K562 (cell line): Measurements from ENCODE around the gene LLGL1. TPM values are rescaled to one million over a fixed set of nuclear protein-coding genes. Genes with fewer than 3 reads are reported as not detected.

Source experiments
- ATAC-seq: fragments of 200-7000 bp; cut with Tn5 transposase; 3 replicates; pipeline ENCODE4 v1.9.1; 2020; ENCODE audit warnings: moderate library complexity
- BruUV-seq: library from RNA; stranded (reverse); fragments of 400-500 nt; replicated peaks from 2 replicates; lab custom pipeline; 2021; lab: Mats Ljungman, UMichigan
- CTCF ChIA-PET: fragments of 300-600 bp; formaldehyde crosslinking; extraction: SDS; loops from one replicate; lab custom pipeline; 2021; ENCODE audit warnings: low intra/inter-chr PET ratio; lab: Yijun Ruan, JAX
- POLR2A ChIA-PET: fragments of 300-600, 350-650 bp; sonication (Branson Sonifier 250); formaldehyde crosslinking; extraction: SDS; loops from one replicate; lab custom pipeline; 2021; ENCODE audit warnings: antibody characterized with exemption, inconsistent platforms; lab: Yijun Ruan, JAX
- DNase-seq, 4 experiments: peaks; one replicate each; pipeline versions ENCODE4 v3.0.0 to v3.0.0-alpha.2; 2011 to 2018; ENCODE audit warnings: low spot score in 3 of 4, mixed read lengths in 3 of 4; ENCODE audit errors: extremely low read depth in 1 of 4
- FAIRE-seq: peaks from 2 replicates; lab custom pipeline; 2011; peaks lifted over from hg19 to GRCh38; lab: Jason Lieb, UNC
- H2AFZ ChIP-seq: 2 replicates; pipeline ENCODE4 v1.6.0; 2011; ENCODE audit warnings: low read depth, low read length, control low read depth, inconsistent platforms
- H3K27ac ChIP-seq: fragments of 200-600 bp; 3 replicates; pipeline ENCODE4 v1.8.0; 2011; ENCODE audit warnings: low read depth, mild to moderate bottlenecking, control low read depth, inconsistent platforms, low read length, moderate library complexity, mixed read lengths; ENCODE audit errors: extremely low read depth
- H3K27me3 ChIP-seq, 2 experiments: fragments of 300-600 bp in 1 of 2; 2 replicates in 1 of 2; 3 replicates in 1 of 2; pipeline versions ENCODE4 v1.6.0 to v1.8.0; 2011; ENCODE audit warnings: inconsistent platforms in 2 of 2, low read length in 2 of 2, mild to moderate bottlenecking in 1 of 2, mixed read lengths in 1 of 2, moderate library complexity in 1 of 2; ENCODE audit not compliant: control insufficient read depth in 2 of 2, insufficient read depth in 2 of 2
- H3K36me3 ChIP-seq: fragments of 300-600 bp; 3 replicates; pipeline ENCODE4 v1.8.0; 2011; ENCODE audit warnings: mild to moderate bottlenecking, low read length, inconsistent platforms; ENCODE audit not compliant: control insufficient read depth, insufficient read depth
- H3K4me1 ChIP-seq, 2 experiments: fragments of 200-600 bp in 1 of 2; replicated peaks in 1 of 2; 2 replicates in 1 of 2; 3 replicates in 1 of 2; pipeline versions ENCODE4 v1.5.1 to v1.8.0; 2011; ENCODE audit warnings: inconsistent platforms in 2 of 2, low read length in 2 of 2, mild to moderate bottlenecking in 1 of 2, mixed read lengths in 1 of 2, moderate library complexity in 1 of 2; ENCODE audit not compliant: control insufficient read depth in 2 of 2, insufficient read depth in 2 of 2
- H3K4me2 ChIP-seq: 2 replicates; pipeline ENCODE4 v1.6.1; 2011; ENCODE audit warnings: low read length, control low read depth, inconsistent platforms, mixed read lengths; ENCODE audit not compliant: insufficient read depth
- H3K4me3 ChIP-seq: fragments of 200-600 bp; sonication (generic), shearing (Covaris generic); 2 replicates; pipeline ENCODE4 v1.5.1; 2016; ENCODE audit warnings: control low read depth, inconsistent platforms
- H3K79me2 ChIP-seq: fragments of 200-600 bp; 3 replicates; pipeline ENCODE4 v1.8.0; 2011; ENCODE audit warnings: low read length, inconsistent platforms; ENCODE audit not compliant: control insufficient read depth, insufficient read depth
- H3K9ac ChIP-seq, 2 experiments: 2 replicates each; pipeline versions ENCODE4 v1.6.0 to v1.6.1; 2011; ENCODE audit warnings: low read depth in 2 of 2, low read length in 2 of 2, control low read depth in 1 of 2, inconsistent platforms in 1 of 2, mild to moderate bottlenecking in 1 of 2, mixed read lengths in 1 of 2; ENCODE audit not compliant: insufficient read depth in 1 of 2
- H3K9me1 ChIP-seq: one replicate; pipeline ENCODE4 v1.6.0; 2011; ENCODE audit warnings: inconsistent platforms, mild to moderate bottlenecking, low read length, moderate library complexity; ENCODE audit not compliant: control insufficient read depth, insufficient read depth
- H3K9me3 ChIP-seq: replicated peaks from 2 replicates; pipeline ENCODE4 v1.5.1; 2011; ENCODE audit warnings: low read depth, low read length, inconsistent platforms; ENCODE audit not compliant: control insufficient read depth, insufficient read depth
- H4K20me1 ChIP-seq: replicated peaks from 2 replicates; pipeline ENCODE4 v1.6.1; 2011; ENCODE audit warnings: low read length, inconsistent platforms, mixed read lengths; ENCODE audit not compliant: control insufficient read depth, insufficient read depth
- BMI1 ChIP-seq: fragments of 150-350 bp; IDR thresholded peaks from 2 replicates; pipeline ENCODE4 v1.6.1; 2014; ENCODE audit warnings: low read length
- CBX3 ChIP-seq, 2 experiments: IDR thresholded peaks; 1 replicate in 1 of 2; 2 replicates in 1 of 2; pipeline ENCODE4 v1.6.1; 2012; ENCODE audit warnings: inconsistent platforms in 2 of 2, low read length in 2 of 2, borderline replicate concordance in 1 of 2, control low read depth in 1 of 2
- FOXJ3 ChIP-seq: sonication (generic); formaldehyde crosslinking; IDR thresholded peaks from 2 replicates; pipeline ENCODE4 v1.4.0; 2020; ENCODE audit warnings: mild to moderate bottlenecking, missing genetic modification reagents
- HDAC1 ChIP-seq, 2 experiments: fragments of 450-650 bp; IDR thresholded peaks; 2 replicates each; pipeline ENCODE4 v1.6.1; 2016 to 2017; ENCODE audit warnings: inconsistent platforms in 1 of 2, mild to moderate bottlenecking in 1 of 2, moderate library complexity in 1 of 2
- HDAC3 ChIP-seq: fragments of 450-650 bp; IDR thresholded peaks from 2 replicates; pipeline ENCODE4 v1.6.1; 2018; ENCODE audit warnings: borderline replicate concordance, mild to moderate bottlenecking, moderate library complexity; ENCODE audit not compliant: partially characterized antibody
- IFI16 ChIP-seq: fragments of 250-450 bp; sonication (Bioruptor Pico); IDR thresholded peaks from 2 replicates; pipeline ENCODE4 v2.1.2; 2022; ENCODE audit warnings: mild to moderate bottlenecking, inconsistent platforms
- KDM1A ChIP-seq, 2 experiments: fragments of 450-650 bp; IDR thresholded peaks; 2 replicates each; pipeline ENCODE4 v1.6.1; 2016; ENCODE audit warnings: mild to moderate bottlenecking in 2 of 2
- MAX ChIP-seq: sonication (generic); formaldehyde crosslinking; IDR thresholded peaks from 2 replicates; pipeline ENCODE4 v1.9.0; 2022; ENCODE audit warnings: mild to moderate bottlenecking, missing genetic modification reagents
- RCOR1 ChIP-seq, 2 experiments: IDR thresholded peaks; 2 replicates each; pipeline ENCODE4 v1.6.1; 2012; ENCODE audit warnings: low read depth in 2 of 2, low read length in 2 of 2, borderline replicate concordance in 1 of 2, improper control_type of control experiment in 1 of 2
- ZNF347 ChIP-seq: fragments of 450-650 bp; formaldehyde crosslinking; IDR thresholded peaks from 2 replicates; pipeline ENCODE4 v1.4.0; 2020; ENCODE audit warnings: low read depth, mild to moderate bottlenecking, moderate library complexity
- ZNF77 ChIP-seq: fragments of 250-450 bp; sonication (Bioruptor Pico); IDR thresholded peaks from 2 replicates; pipeline ENCODE4 v1.5.0; 2020
- WGBS: fragments of 100-300 bp; shearing (Covaris generic); methylation state at CpG from one replicate; pipeline ENCODE4 v1.1.6; 2016; ENCODE audit warnings: low coverage, mixed read lengths; ENCODE audit not compliant: insufficient coverage; ENCODE audit errors: missing lambda C conversion rate; 5-methylcytosine and 5-hydroxymethylcytosine counted together
- in situ Hi-C: fragments of 300-500 bp; cut with MboI; formaldehyde crosslinking; loops from 4 replicates; pipeline ENCODE4 v1.15.0; 2018; ENCODE audit warnings: inconsistent platforms, mixed read lengths
- intact Hi-C: fragments of 100-400 bp; cut with micrococcal nuclease; formaldehyde crosslinking; loops from 2 replicates; pipeline ENCODE4 v1.14.2; 2022
- polyA plus RNA-seq, 8 experiments: library from polyadenylated mRNA; depleted of rRNA in 4 of 8; stranded (reverse) in 5 of 8; unstranded in 3 of 8; fragments of >200 nt; fragmentation: Nextera tagmentation in 2 of 8; fragmentation: Illumina TruSeq in 1 of 8; extraction: Ambion mirVana in 2 of 8; extraction: Trizol in 1 of 8; gene quantifications; 2 replicates each; pipeline versions ENCODE4 v1.2.1 to v1.2.3, GENCODE V29; 2011 to 2014; ENCODE audit warnings: inconsistent platforms in 1 of 8, missing spikeins in 1 of 8
- total RNA-seq, 7 experiments: library from RNA; depleted of rRNA in 6 of 7; stranded (reverse); fragments of >200 nt in 6 of 7; fragmentation: Illumina TruSeq in 2 of 7; extraction: Trizol in 2 of 7; gene quantifications; 2 replicates each; pipeline versions ENCODE4 v1.2.1 to v1.2.3, GENCODE V29; 2011 to 2021; ENCODE audit warnings: low replicate concordance in 1 of 7

LLGL1 gene
- total and polyA plus RNA-seq, 9 of the 15 experiments (the other 6 are each of a cell fraction or from before 2014, with no cell fraction given) = 0.11 to 12.9 (median 5.3) TPM; not detected in 1

DNA sequence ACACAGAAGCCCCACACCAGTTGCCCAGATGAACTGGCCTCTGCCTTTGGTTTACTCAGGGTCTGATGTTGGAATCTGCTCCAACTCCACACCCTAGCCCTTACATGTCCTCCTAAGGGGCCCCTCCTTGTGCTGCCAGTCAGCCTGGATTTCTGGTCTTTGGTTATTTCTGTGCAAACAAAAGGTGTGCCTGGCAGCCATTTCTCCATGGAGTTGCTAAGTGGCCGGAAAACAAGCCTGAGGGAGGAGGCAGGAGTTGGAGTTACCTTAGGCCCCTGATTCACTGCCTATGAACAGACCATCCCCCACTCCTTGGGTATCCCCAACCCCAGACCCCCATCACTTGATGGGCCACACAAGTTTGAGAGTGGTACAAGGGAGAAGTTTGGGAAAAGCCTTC, 46.2 kb upstream of the LLGL1 start (continued):
- TF ChIP-seq CBX3 (IDR thresholded peaks at IDR 0.05; ENCODE audit: borderline replicate concordance in 1 of 2, low read length in 2 of 2) (no peak), BMI1 (no peak), MAX (CRISPR knock-in tag) (no peak), RCOR1 (IDR thresholded peaks at IDR 0.05; ENCODE audit: borderline replicate concordance in 1 of 2, low read depth in 2 of 2, low read length in 2 of 2) (no peak), IFI16 (no peak), ZNF77 (CRISPR knock-in tag) (no peak), HDAC3 (no peak)

DNA sequence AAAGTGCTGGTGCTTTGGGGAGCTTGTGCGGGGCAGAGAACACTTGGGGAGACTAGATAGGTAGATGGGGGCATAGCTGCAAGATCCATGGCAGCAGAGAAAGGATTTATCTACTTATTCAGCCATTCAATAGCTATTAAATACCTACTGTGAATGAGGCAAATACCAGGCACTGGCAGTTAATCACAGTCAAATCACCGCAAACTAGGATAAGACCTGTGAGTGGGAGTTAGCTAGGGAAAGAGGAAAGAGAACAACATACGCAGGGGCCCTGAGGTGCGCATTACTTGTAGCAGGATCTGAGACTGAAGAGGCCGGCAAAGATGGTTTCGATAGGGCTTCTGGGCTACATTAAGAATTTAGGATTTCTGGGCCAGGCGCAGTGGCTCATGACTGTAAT, 45.6 kb upstream of the LLGL1 start:
- no peak overlapping the region for H2AFZ ChIP-seq
- H3K4me2 ChIP-seq = no peak overlapping the region
- H3K4me1 ChIP-seq = peaks cover 16 to 32% of the 10 kb centered on the region in 2 experiments
- peaks cover 5% of the 10 kb centered on the region; the same call in 1 of the 2 replicates for H4K20me1 ChIP-seq
- H3K27me3 ChIP-seq = no peaks in the 10 kb centered on the region
- H3K36me3 ChIP-seq = peaks cover 2% of the 10 kb centered on the region; the same call in 1 of the 3 replicates
- in situ Hi-C loops = no loop called here
- H3K27ac ChIP-seq = no peak overlapping the region
- ATAC-seq = no peak
- intact Hi-C loops = no loop called here
- no TSS peak for BruUV-seq
- 49% methylated on average over 7 of the region's 7 CpGs for WGBS
- TF ChIP-seq ZNF347 (no peak), KDM1A (IDR thresholded peaks at IDR 0.05) (peak; percentile 70 to 76), HDAC1 (IDR thresholded peaks at IDR 0.05) (peak in 1 of 2 experiments; percentile 44; a peak in 1 of 4 replicates), FOXJ3 (CRISPR knock-in tag) (no peak), RCOR1 (IDR thresholded peaks at IDR 0.05; ENCODE audit: borderline replicate concordance in 1 of 2, low read depth in 2 of 2, low read length in 2 of 2) (peak in 1 of 2 experiments; percentile 77; a peak in 2 of 4 replicates)
- ChIA-PET CTCF (no interaction called here), POLR2A (interaction anchor here (0.9 to 1.4 kb wide), 2 partner anchors 9 to 35 kb away, joined by 3 read pairs; no protein-coding TSS in a partner anchor)
- no peaks in the 10 kb centered on the region for H3K9me3 ChIP-seq
- no peaks in the 10 kb centered on the region for H3K9me1 ChIP-seq
- no peak for DNase-seq
- FAIRE-seq = no peak
- H3K4me3 ChIP-seq = no peak overlapping the region
- peaks cover 12% of the 10 kb centered on the region for H3K79me2 ChIP-seq
- H3K9ac ChIP-seq = no peak overlapping the region
